Measurements from ENCODE around the gene LDB3.
A peak's percentile ranks its signal among the peaks of the same experiment; 100 is the strongest.

LDB3 gene

DNA sequence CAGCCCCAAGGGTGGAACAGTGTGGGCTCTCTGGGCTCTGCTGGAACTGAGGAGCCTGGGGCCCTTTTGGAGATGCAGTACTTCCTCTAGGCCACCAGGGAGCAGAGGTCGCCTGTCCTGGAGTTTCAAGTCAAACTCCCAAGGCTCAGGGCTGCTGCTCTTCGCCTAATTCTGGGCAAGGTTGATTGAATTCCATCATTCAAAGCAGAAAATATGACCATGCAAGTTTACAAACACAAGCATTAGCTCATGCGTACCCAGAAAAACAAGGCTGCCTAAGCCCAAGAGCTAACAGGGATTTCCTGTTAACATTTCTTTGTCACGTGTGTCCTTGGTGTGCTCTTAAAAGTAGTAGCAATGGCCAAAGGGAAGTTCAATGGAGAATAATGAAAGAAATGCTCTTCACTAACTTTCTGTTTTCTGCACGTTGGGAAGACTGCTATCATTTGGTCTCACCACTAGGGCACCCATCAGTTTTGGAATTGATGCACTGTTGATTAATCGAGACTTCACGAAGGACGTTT lies 20.1 kb downstream of the LDB3 start:
- DNase-seq, result peak; percentile 51

DNA sequence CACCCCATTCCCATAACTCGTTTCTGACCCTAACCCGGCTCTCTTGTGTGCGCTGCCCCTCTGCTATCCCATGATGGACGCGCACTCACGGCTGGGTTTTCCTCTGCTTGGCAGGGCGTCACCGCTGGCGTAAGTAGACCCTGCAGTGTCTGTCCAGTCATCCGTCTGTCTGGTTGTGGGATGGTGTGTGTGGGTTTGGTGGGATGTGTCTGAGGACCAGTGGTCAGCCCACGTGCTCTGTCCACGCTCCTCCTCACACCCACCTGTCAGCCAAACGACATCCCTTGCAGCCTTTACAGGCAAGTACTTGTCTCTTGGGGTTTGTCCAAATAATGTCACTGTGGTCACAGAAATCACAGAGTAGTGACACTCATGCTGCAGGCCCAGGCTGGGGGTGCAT lies 20.8 kb downstream of the LDB3 start:
- no peak for DNase-seq

DNA sequence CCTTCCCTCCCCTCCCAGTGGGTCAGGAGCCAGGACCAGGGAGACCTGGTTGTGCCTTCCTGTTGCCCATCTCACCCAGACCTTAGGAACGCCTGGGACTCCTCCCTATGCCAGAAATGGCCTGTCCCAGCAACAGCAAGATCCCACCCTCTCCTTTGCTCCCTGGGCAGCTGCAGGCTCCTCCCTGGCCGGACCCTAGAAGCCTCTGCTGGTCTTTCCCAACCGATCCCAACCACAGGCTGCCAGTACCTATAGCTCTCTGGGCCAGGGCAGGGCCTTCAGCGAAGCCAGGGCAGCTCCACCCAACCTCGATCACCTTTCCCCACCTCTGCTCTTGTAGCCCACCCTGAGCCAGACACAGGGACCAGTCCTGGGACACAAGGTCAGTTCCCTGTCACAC lies 21.9 kb downstream of the LDB3 start:
- no peak for DNase-seq

DNA sequence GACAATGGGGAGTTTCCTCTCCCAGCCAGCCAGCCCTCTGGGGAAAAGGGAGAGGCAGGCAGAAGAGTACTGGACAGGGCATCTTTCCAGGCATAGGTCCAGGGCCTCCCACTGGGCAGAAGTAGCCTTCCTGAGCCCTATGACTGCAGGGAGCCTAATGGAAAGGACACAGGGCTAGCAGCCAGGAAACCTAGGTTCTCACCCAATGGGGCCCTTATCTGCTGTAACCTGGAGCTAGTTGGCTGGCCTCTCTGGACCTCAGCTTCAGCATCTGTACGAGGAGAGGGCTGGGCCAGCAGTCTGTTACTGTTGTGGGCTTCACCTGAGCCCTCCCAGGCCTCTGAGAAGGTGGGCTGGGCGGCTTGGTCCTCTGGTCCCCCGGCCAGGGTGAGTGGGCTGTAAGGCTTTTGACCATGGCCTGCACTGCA lies 22.4 kb downstream of the LDB3 start:
- no peak for DNase-seq

DNA sequence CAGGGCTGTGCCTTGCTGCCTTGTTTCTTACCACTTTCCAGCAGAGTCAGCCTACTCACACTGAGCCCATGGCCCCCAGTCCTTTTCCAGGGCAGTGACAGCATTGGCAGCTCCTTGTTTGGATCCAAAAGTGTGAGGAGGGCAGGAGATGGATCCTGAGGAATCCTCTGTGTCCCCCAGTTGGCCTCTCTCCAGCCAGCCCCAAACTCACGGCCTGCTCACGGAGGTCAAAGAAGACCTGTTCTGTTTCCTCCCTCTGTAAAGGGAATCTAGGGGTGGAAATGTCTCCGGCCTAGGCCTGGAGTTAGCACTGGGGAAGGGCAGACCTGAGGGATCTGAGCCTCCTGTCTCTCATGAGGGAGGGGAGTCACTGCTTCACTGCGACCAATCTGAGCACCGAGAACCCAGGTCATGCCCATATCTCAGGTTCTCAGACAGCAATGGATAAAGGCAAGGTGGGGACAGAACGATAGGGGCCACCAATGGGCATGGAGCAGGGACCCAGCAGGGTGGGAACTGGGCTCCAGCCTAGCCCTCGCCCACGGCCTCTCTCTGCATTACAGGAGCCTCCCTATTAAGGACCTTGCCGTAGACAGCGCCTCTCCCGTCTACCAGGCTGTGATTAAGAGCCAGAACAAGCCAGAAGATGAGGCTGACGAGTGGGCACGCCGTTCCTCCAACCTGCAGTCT lies 23.2 kb downstream of the LDB3 start:
- DNase-seq, result no peak

DNA sequence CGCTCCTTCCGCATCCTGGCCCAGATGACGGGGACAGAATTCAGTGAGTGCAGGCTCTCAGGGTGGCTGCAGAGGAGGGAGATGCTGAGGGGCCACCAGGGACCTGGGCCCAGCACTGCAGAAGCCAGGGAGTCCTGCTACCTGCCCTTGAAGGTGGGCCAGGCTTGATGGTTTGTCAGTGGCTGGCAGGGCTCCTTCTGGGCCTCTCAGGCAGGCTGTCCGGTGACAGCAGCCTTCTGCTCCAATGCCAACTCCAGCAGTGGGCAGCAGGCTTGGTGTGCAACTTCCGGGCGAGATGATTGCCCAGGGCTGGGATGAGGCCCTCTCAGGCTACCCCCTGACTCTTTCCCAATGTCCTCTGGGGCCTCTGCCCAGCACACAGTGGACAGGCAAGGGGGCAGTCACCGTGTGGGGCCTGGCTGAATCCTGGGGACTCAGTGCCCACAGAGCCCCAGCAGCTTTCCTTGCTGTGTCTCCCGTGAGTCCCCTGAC lies 23.8 kb downstream of the LDB3 start:
- no peak for DNase-seq

DNA sequence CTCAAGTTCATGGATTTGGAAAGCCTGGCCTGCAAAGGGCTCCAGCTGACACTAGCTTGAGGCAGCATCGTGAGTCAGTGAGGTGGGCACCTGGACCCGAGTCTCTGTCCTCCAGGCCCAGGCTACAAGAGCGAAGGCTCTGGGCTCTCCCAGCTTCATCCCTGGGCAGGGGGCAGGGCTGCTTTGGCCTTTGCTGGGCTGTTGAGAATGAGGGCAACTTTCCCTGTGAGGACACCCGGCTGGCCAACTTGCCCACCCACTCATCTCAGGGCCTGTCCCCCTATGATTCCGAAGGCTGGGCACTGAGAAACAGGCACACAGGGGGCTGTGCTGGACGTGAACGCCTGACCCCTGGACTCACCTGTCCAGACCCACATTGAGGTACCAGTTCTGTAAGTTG lies 24.4 kb downstream of the LDB3 start:
- DNase-seq, result no peak

DNA sequence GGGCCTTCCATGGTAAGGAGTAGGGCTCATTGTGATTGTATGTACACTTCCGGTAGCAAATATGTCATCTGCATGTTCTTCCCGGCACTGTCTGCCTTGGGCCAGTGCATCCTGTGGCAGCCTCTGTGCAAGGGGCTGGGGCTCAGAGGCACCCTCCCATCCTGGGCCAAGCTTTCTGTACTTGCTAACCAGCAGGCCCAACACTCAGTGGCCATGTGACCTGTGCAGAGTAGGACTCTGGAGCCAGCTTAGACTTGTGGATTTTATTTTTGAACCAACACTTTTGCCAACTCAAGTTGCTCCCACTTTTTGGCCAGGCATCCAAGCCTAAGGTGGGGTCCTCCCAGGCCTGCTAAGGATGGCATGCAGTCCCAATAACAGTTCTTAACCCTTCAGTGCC lies 25.0 kb downstream of the LDB3 start:
- DNase-seq, result no peak

DNA sequence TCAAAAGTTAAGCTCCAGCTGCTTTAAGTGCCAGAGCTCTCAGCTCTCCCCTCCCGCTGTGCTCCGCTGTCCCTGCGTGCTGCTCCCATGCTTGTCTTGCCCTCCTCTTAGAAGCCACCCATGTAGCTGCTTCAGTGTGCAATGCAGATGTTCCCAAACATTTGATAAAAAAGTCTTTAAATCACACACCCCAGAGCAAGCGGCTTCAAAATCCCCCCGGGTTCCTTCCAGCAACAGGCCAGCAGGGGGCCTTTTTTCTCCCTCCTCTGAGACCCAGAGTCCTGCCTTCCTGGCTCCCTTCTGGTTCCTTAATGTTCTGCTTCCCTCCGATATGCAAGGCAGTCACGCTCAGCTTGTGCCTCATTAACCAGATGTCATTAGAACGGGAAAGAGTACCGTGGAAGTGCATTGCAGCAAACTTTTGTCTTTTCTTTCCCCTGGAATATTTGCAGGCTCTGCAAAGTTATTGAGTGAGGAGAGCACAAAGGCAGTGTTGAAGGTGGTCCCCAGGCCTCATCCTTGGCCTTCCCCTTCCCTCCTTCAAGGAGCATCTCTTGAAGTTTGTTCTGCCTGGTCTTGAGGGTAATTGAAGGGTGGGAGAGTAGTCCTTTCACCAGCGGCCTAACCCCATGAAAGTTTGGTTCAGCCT lies 25.5 kb downstream of the LDB3 start:
- DNase-seq, result no peak

DNA sequence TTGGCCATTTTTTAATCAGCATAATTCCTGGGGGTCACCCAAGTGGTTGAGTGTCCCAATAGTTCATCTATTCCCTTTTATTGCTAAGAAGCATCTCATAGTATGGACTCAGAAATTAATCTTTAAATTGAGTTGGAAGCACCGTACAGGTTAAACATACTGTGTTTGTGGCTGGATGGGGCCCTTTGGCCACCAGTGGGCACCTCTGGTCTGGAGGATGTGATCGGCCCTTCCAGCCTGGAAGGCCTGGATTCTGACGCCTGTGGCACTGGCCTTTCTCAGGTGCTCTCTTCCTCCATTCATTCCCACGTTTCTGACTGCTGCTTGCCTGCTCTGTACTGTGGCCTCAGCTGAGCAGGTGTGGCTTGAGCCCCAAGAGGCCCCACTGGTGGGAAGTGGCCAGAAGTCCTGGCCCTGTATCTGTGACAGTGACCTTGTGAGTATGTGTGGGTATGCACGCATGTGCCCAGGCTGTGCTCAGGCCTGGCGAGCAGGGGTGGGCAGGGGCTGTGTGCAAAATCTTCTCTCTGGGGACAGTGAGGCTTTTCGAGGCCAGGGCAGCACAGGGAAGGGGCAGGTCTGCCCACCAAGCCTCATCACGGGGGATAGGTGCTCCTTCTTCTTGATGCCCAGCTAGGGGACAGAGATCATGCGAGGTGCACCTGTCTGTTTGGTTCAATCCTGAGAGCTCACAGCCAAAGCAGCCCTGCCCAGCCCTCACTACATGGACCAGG lies 30.1 kb downstream of the LDB3 start:
- no peak for DNase-seq

DNA sequence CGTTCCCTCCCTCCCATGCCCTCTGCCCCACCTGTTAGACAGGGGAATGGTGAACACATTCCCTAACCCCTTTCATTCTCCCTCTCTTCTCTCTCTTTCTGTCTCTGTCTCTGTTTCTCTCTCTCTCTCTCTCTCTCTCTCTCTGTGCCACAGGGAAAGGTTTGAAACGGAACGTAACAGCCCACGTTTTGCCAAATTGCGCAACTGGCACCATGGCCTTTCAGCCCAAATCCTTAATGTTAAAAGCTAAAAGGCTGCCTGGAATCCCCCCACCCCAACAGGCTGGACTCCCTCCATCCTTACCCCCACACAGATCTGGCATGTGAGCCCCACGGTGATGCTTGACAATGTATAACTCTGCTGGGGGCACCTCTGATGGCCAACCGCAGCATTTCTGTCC lies 30.8 kb downstream of the LDB3 start:
- DNase-seq, result no peak

DNA sequence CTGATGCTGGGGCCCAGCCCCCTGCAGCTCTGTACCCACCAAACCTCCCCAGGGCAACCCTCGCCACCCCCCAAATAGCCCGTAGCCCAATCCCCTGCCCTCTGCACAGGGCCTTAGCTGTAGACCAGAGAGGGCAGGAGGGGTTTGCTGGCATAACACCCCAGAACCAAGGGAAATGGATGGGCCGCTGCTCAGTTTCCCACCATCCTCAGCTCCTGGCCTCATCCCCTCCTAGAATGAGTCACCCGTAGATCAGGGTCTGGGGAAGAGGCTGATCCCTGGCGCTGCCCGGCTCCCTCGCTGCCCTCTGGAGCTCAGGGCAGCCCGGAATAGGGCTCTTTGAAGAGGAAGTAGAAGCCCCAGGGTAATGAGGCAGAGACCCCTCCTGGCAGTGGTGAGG lies 31.2 kb downstream of the LDB3 start:
- DNase-seq, result no peak

DNA sequence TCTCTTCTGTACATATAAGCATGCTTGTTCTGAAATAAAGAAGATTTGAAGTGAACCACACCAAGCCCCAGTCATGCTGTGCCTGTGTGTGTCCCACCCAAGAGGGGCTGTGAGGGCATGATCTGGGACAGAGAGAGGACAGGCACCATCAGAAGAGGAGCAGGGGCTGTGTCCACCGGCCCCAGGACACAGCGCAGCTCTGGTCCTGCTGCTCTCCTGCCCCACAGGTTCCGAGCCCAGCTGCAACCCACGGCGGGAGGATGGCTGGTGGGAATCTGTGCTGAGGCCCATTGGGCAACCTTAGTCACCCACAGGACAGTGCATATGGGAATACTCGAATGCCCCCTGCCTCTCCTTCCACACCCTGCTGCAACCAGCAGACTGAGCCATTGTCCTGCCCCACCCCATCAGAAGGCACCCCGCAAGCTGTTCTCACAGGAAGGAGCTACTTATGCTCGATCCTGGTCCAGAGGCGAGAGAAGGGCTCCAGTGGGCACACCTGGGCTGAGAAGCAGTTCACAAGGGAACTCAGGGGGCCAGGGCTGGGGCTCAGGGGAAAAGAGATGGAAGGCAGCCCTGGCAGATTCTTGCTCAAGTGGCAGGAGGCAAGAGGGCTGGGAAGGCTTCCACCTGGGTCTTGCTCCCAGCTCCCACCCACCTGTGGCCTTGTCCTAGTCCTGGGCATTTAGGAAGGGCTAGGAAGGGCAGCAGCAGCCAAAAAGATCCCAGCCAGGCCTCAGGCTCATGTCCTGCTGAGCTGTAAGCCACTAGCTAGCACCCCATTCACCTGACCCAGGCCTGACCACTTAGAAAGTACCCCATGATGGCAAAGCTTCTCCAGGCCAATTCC lies 31.9 kb downstream of the LDB3 start:
- DNase-seq, result no peak

DNA sequence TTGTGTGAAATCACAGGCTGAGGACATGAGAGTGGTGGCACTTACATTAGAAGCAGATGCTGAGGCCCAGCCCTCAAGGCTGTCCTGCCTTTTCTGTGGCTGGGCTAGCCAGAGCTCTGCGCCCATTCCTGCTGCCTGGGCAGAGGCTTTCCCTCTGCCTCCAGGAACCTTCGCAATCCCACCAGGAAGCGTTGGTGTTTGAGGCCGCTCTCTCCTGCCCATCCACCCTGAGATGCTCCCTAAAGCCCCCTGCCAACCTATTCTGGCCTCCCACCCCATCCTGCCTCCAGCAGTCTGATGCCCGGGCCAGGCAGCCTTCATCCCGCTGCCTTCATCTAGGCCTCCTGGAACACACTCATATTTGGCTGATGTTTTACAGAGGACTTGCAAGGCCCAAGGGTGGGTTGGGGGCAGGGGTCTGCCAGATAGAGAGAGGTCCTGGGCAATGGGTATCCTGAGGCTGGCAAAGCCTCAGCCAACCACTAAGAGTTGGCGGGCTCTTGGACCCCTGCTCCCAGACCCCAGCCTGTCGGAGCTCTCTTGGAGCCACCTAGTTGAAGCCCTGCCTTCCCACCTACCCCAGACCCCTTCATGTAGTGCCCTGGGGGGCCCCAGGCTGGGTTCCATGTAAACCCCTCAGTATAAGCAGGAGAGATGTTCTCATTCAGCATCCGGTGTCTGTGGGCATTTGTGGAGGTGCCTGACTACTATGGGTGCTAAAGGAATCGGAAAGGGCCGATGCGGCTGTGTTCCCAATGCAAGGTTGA lies 32.7 kb downstream of the LDB3 start:
- no peak for DNase-seq

DNA sequence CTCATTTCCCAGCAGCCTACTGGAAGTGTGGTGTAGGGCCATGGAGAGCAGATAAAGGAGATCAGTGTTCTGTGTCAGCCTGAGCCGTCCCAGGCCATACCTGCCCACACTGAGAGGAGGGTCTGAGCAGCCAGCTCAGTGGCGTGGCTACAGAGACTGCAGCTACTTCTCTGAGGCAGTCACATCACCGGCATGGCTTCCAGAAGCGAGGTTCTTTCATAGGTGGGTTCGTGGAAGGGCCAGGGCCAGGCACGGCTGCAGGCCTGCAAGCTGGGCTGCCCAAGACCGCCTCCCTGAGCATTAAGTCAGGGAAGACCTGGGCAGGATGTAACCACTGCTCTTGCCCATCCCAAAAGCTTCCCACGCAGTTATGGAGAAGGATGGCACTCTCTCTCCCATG lies 34.9 kb downstream of the LDB3 start:
- no peak for DNase-seq

DNA sequence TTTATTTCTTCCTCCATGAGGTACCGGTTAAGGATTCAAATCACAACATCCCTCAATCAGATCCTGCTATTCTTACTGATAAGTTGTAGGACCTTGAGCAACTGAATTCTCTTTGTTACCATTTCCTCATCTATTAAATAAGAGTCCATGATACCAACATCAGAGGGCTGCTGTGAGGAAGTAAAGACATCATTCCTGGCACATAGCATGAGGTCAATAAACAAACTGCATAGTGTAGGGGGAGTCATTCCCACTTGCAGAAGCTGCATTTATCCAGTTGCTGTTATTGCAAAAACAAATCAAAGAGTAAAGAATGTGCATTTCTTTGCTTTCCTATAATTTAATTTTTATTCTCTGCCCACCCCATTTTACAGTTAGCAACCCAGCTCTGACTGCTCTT lies 36.8 kb downstream of the LDB3 start:
- no peak for DNase-seq

DNA sequence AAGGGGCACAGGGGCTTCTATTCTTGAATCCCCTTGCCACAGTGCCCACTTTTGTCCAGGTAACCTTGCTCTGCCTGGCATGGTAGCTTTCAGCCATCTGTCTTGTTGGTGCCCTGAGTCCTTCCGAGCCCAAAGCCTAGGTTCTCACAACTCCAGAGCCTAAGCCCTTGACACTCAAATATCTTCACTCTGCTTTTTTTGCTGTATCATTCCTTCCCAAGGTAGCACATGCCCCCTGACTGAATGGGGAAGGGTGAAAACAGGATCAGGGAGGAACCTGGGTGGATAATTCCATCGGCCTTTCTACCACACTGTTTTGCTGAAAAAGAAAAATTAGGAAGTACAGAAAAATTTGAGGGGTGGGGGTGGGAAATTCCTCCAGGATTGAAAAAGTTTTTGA lies 37.6 kb downstream of the LDB3 start:
- DNase-seq, result no peak

DNA sequence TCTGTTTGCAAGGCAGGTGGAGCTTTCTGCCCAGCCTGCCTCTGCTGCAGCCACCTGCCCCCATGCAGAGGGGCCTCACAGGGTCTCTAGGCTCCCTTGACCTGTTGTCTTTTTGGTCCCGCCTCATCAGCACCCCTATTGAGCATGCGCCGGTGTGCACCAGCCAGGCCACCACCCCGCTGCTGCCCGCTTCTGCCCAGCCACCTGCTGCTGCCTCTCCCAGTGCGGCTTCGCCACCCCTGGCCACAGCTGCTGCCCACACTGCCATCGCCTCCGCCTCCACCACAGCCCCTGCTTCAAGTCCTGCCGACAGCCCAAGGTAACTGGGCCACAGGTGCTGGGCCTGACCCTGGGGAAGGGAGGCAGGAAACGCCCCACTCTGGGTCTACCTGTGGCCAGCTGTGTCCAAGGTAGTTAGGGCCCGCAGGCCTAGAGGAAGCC lies 38.1 kb downstream of the LDB3 start:
- no peak for DNase-seq

DNA sequence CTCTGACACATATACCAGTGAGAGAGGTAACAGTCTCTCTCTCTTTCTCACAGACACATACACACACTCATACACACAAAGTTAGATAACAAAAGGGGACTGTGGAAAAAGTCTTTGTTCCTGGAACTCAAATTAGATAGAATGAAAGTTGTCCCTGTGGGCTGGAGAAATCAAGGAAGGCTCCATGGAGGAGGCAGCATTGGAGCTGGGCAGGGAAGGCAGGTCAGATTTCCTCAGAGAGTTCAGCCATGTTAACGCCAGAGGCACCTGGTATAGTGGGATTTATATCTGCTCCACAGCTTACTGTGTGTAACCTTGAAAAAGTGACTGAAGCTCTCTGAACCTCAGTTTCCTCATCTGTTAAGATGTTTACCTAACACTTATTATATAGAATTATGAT lies 38.7 kb downstream of the LDB3 start:
- DNase-seq, result no peak

DNA sequence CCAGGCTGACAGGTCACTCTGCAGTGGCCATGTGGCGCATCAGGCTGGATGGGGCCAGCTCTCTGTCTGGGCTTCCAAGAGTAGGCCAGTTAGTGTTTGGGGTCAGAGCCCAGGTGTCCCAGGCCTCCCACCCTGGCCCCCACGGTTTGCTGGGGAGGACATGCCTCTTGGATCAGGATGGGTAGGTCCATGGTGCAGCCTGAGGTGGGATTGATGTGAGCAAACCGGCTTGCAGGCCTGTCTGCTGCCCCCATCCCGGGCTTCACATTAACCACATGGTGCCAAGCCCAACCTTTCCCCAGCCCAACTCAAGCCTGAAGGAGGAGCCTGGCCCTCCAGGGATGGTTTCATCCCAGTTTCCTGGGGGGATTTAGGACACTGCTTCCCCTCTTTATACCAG lies 39.2 kb downstream of the LDB3 start:
- no peak for DNase-seq

DNA sequence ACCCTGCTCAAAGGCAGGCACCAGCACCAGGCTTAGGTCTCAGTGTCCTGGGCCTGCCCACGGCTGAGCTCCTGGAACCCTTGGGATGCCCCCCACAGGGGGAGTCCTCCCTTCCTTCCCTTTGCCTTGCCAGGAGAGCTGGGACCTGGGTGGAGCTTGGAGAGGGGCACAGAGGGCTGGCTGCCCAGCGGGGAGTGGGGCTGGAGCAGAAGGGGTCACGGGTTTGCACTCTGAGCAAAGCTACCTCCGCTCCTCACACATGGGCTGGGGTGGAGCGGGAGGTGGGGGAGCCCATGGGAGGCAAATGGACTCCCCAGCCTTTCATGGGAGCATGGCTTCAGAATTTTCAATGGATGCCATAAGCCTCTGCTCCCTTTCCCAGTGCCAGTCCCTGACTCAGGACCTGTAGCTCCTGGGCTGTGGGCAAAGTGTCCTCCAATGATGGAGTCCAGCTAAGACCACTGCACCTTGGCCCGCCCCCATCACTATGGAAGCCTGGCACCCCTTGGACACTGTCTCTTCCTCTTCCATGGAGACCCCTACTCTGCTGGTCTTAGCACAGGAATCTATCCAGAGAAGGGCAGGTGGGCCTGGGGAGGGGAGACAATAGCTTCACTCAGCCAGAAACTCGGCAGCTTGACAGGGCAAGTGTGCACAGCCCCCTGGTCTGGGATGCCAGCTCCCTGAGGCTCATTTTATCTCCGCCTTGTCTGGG lies 39.9 kb downstream of the LDB3 start:
- no peak for DNase-seq
